ENCODE data around the gene CEP97.

Gene CEP97

GRCh38 chr3:101796077-101796680, 71.8 kb downstream of the CEP97 start:
- no peak for DNase-seq
- peaks cover 36% of the 10 kb centered on the region for H3K79me2 ChIP-seq (ENCODE audit: insufficient read depth, low read length)

DNA sequence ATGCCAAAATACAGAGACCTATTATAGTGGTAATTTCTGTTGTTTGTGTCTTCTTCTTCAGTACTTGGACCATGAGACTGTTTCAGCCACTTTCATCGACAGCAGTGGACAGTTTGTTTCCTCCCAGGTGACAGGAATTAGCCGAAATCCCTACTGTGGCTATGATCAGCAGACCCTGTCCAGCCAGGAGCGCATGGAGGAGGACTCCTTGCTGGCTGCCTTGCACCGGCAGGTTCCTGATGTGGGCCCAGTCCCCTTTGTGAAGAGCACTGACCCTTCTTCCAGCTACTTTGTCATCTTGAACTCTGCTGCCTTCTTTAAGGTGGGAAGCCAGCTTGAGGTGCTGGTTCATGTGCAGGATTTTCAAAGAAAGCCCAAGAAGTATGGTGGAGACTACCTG, 76.8 kb downstream of the CEP97 start:
- Histone ChIP-seq H3K4me3 (ENCODE audit: low read depth in 1 of 2, low read length in 2 of 2) (no peak overlapping the region), H3K27me3 (ENCODE audit: insufficient read depth, low read length, poor library complexity) (no peaks in the 10 kb centered on the region), H3K9ac (ENCODE audit: low read depth, low read length) (no peak overlapping the region), H3K79me2 (ENCODE audit: insufficient read depth, low read length) (peaks cover 13% of the 10 kb centered on the region), H3K36me3 (ENCODE audit: insufficient read depth, low read length) (peaks cover 44% of the 10 kb centered on the region), H2AFZ (ENCODE audit: low read depth, low read length) (no peak overlapping the region), H4K20me1 (ENCODE audit: insufficient read depth, low read length) (0 out of 2 replicates have a peak, but pooled peaks cover 2% of the 10 kb centered on the region), H3K27ac (ENCODE audit: low read length) (no peak overlapping the region), H3K9me3 (ENCODE audit: insufficient read depth, low read length, severe bottlenecking) (no peaks in the 10 kb centered on the region), H3K4me1 (ENCODE audit: insufficient read depth, low read length) (no peaks in the 10 kb centered on the region), H3K4me2 (ENCODE audit: insufficient read depth, low read length) (no peak overlapping the region)
- DNase-seq (no peak), ATAC-seq (ENCODE audit: insufficient read depth, low read depth) (no peak)
- TF ChIP-seq EZH2 (IDR thresholded peaks at IDR 0.05; ENCODE audit: borderline replicate concordance, low read depth, low read length, severe bottlenecking): no peak
- TF ChIP-seq CTCF (IDR thresholded peaks at IDR 0.05; ENCODE audit: borderline replicate concordance, extremely low read depth, low read length, poor library complexity, severe bottlenecking): no peak

More at GRCh38 chr3:101796077-101796680, 71.8 kb downstream of the CEP97 start:
- TF ChIP-seq CTCF (IDR thresholded peaks at IDR 0.05; ENCODE audit: borderline replicate concordance, extremely low read depth, low read length, poor library complexity, severe bottlenecking) (no peak), EZH2 (IDR thresholded peaks at IDR 0.05; ENCODE audit: borderline replicate concordance, low read depth, low read length, severe bottlenecking) (no peak)
- ATAC-seq (ENCODE audit: insufficient read depth, low read depth): no peak
- peaks cover 63% of the 10 kb centered on the region for H3K36me3 ChIP-seq (ENCODE audit: insufficient read depth, low read length)
- no peaks in the 10 kb centered on the region for H4K20me1 ChIP-seq (ENCODE audit: insufficient read depth, low read length)
- no peak overlapping the region for H3K27ac ChIP-seq (ENCODE audit: low read length)
- H3K9ac ChIP-seq (ENCODE audit: low read depth, low read length): no peak overlapping the region
- H3K4me3 ChIP-seq (ENCODE audit: low read depth in 1 of 2, low read length in 2 of 2): no peak overlapping the region
- no peak overlapping the region for H3K4me2 ChIP-seq (ENCODE audit: insufficient read depth, low read length)
- H3K4me1 ChIP-seq (ENCODE audit: insufficient read depth, low read length): no peaks in the 10 kb centered on the region
- H3K9me3 ChIP-seq (ENCODE audit: insufficient read depth, low read length, severe bottlenecking): peaks cover 7% of the 10 kb centered on the region
- H2AFZ ChIP-seq (ENCODE audit: low read depth, low read length): no peak overlapping the region
- no peaks in the 10 kb centered on the region for H3K27me3 ChIP-seq (ENCODE audit: insufficient read depth, low read length, poor library complexity)

- DNase-seq (no peak), ATAC-seq (ENCODE audit: insufficient read depth, low read depth) (no peak)
- H2AFZ ChIP-seq (ENCODE audit: low read depth, low read length): no peak overlapping the region
- H3K79me2 ChIP-seq (ENCODE audit: insufficient read depth, low read length): peaks cover 8% of the 10 kb centered on the region; the same call in 1 of the 2 replicates
- no peaks in the 10 kb centered on the region for H3K27me3 ChIP-seq (ENCODE audit: insufficient read depth, low read length, poor library complexity)
- H3K4me1 ChIP-seq (ENCODE audit: insufficient read depth, low read length): no peaks in the 10 kb centered on the region
- no peak overlapping the region for H3K4me3 ChIP-seq (ENCODE audit: low read depth in 1 of 2, low read length in 2 of 2)
- H4K20me1 ChIP-seq (ENCODE audit: insufficient read depth, low read length): 0 out of 2 replicates have a peak, but pooled peaks cover 2% of the 10 kb centered on the region
- TF ChIP-seq CTCF (IDR thresholded peaks at IDR 0.05; ENCODE audit: borderline replicate concordance, extremely low read depth, low read length, poor library complexity, severe bottlenecking): no peak
- no peak for TF ChIP-seq EZH2 (IDR thresholded peaks at IDR 0.05; ENCODE audit: borderline replicate concordance, low read depth, low read length, severe bottlenecking)
- H3K36me3 ChIP-seq (ENCODE audit: insufficient read depth, low read length): peaks cover 34% of the 10 kb centered on the region
- H3K9ac ChIP-seq (ENCODE audit: low read depth, low read length): no peak overlapping the region
- no peak overlapping the region for H3K4me2 ChIP-seq (ENCODE audit: insufficient read depth, low read length)
- no peaks in the 10 kb centered on the region for H3K9me3 ChIP-seq (ENCODE audit: insufficient read depth, low read length, severe bottlenecking)
- H3K27ac ChIP-seq (ENCODE audit: low read length): no peak overlapping the region
Measured at GRCh38 chr3:101802179-101802578, 77.8 kb downstream of the CEP97 start.

Measured in DND-41 (cell line).